DND-41 (cell line): ENCODE measurements around the gene PCIF1.
"Not testable (repeated sequence)": the region's sequence is repeated elsewhere in the genome, so short reads cannot be mapped to it uniquely, and the experiment has no call there.

Experiments used
- ATAC-seq: fragments of 200-7000 bp; cut with Tn5 transposase; 3 replicates; pipeline ENCODE4 v1.9.1; 2021; ENCODE audit warnings: low read depth; ENCODE audit not compliant: insufficient read depth
- DNase-seq: peaks from one replicate; pipeline ENCODE4 v3.0.0-alpha.2; 2020
- H2AFZ ChIP-seq: 2 replicates; pipeline ENCODE4 v1.6.0; 2012; ENCODE audit warnings: low read depth, low read length
- H3K27ac ChIP-seq: 2 replicates; pipeline ENCODE4 v1.5.1; 2012; ENCODE audit warnings: low read length, inconsistent platforms
- H3K27me3 ChIP-seq: fragments of 200-600 bp; sonication (generic); 2 replicates; pipeline ENCODE4 v1.6.0; 2012; ENCODE audit warnings: low read length, mild to moderate bottlenecking, inconsistent platforms; ENCODE audit not compliant: insufficient read depth, poor library complexity
- H3K36me3 ChIP-seq: 2 replicates; pipeline ENCODE4 v1.5.1; 2012; ENCODE audit warnings: low read length, inconsistent platforms; ENCODE audit not compliant: insufficient read depth
- H3K4me1 ChIP-seq: 2 replicates; pipeline ENCODE4 v1.5.1; 2012; ENCODE audit warnings: mild to moderate bottlenecking, low read length; ENCODE audit not compliant: insufficient read depth
- H3K4me2 ChIP-seq: 2 replicates; pipeline ENCODE4 v1.6.0; 2012; ENCODE audit warnings: mild to moderate bottlenecking, moderate library complexity, low read length, inconsistent platforms; ENCODE audit not compliant: insufficient read depth
- H3K4me3 ChIP-seq, 2 experiments: fragments of 200-600 bp in 1 of 2; shearing (Covaris generic) in 1 of 2; 2 replicates each; pipeline ENCODE4 v1.5.1; 2012 to 2016; ENCODE audit warnings: inconsistent platforms in 2 of 2, low read length in 2 of 2, mild to moderate bottlenecking in 2 of 2, low read depth in 1 of 2, moderate library complexity in 1 of 2
- H3K79me2 ChIP-seq: 2 replicates; pipeline ENCODE4 v1.6.0; 2012; ENCODE audit warnings: low read length, inconsistent platforms; ENCODE audit not compliant: insufficient read depth
- H3K9ac ChIP-seq: 2 replicates; pipeline ENCODE4 v1.6.0; 2012; ENCODE audit warnings: low read depth, mild to moderate bottlenecking, inconsistent platforms, low read length, moderate library complexity
- H3K9me3 ChIP-seq: 2 replicates; pipeline ENCODE4 v1.5.1; 2012; ENCODE audit warnings: low read length, moderate library complexity, mild to moderate bottlenecking, inconsistent platforms; ENCODE audit not compliant: insufficient read depth, severe bottlenecking
- H4K20me1 ChIP-seq: 2 replicates; pipeline ENCODE4 v1.6.0; 2012; ENCODE audit warnings: low read length; ENCODE audit not compliant: insufficient read depth
- CTCF ChIP-seq: IDR thresholded peaks from 2 replicates; pipeline ENCODE4 v1.5.1; 2012; ENCODE audit warnings: borderline replicate concordance, low read length, moderate library complexity, mild to moderate bottlenecking; ENCODE audit not compliant: poor library complexity, severe bottlenecking; ENCODE audit errors: extremely low read depth
- EZH2 ChIP-seq: IDR thresholded peaks from 3 replicates; pipeline ENCODE4 v1.6.1; 2012; ENCODE audit warnings: borderline replicate concordance, low read depth, mild to moderate bottlenecking, moderate library complexity, low read length, inconsistent platforms; ENCODE audit not compliant: severe bottlenecking

PCIF1 gene

DNA sequence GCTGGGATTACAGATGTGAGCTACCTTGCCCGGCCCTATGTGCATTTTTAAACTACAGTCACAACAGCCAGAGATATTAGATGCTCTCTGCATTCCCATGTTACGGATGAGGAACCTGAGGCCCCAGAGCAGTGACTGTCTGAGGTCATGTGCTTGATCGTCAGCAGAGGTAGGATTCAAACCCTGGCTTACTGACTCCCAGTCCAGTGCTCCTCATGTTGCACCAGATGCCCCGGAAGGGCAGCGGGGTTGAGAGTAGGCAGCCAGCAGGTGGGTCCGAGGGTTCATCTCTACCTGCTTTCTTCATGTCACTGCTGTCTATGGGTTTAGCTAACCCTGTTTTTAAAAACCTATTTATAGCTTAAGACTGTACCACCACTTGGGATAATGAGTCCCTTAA, 46.8 kb downstream of the PCIF1 start:
- ATAC-seq (no peak), DNase-seq (no peak)
- Histone ChIP-seq H3K4me3 (no peak overlapping the region), H3K79me2 (no peaks in the 10 kb centered on the region), H3K27me3 (peaks cover 4% of the 10 kb centered on the region), H3K36me3 (no peaks in the 10 kb centered on the region), H4K20me1 (no peaks in the 10 kb centered on the region), H3K4me2 (no peak overlapping the region), H3K4me1 (no peaks in the 10 kb centered on the region), H3K9ac (no peak overlapping the region), H3K27ac (no peak overlapping the region), H3K9me3 (no peaks in the 10 kb centered on the region), H2AFZ (no peak overlapping the region)
- TF ChIP-seq EZH2 (no peak), CTCF (no peak)

- no peak overlapping the region for H2AFZ ChIP-seq
- ATAC-seq = no peak
These were observed 48.8 kb downstream of the PCIF1 start for GRCh38 chr20:45983279-45983743.

GRCh38 chr20:45985573-45985972, 51.1 kb downstream of the PCIF1 start:
- Histone ChIP-seq H3K9ac (no peak overlapping the region), H3K36me3 (no peaks in the 10 kb centered on the region), H3K27me3 (no peaks in the 10 kb centered on the region), H3K4me3 (no peak overlapping the region), H3K27ac (no peak overlapping the region), H4K20me1 (no peaks in the 10 kb centered on the region), H2AFZ (no peak overlapping the region), H3K79me2 (no peaks in the 10 kb centered on the region), H3K4me1 (no peaks in the 10 kb centered on the region), H3K4me2 (no peak overlapping the region), H3K9me3 (no peaks in the 10 kb centered on the region)
- TF ChIP-seq EZH2 = no peak
- no peak for TF ChIP-seq CTCF
- no peak for ATAC-seq
- no peak for DNase-seq

More at GRCh38 chr20:45983279-45983743, 48.8 kb downstream of the PCIF1 start:
- Histone ChIP-seq H3K4me1 (no peaks in the 10 kb centered on the region), H4K20me1 (no peaks in the 10 kb centered on the region), H3K9ac (no peak overlapping the region), H3K4me2 (no peak overlapping the region), H3K36me3 (no peaks in the 10 kb centered on the region), H3K4me3 (no peak overlapping the region), H3K27me3 (peaks cover 4% of the 10 kb centered on the region), H3K27ac (no peak overlapping the region), H3K9me3 (no peaks in the 10 kb centered on the region), H3K79me2 (no peaks in the 10 kb centered on the region)
- no peak for DNase-seq
- TF ChIP-seq CTCF (no peak), EZH2 (no peak)

DNA sequence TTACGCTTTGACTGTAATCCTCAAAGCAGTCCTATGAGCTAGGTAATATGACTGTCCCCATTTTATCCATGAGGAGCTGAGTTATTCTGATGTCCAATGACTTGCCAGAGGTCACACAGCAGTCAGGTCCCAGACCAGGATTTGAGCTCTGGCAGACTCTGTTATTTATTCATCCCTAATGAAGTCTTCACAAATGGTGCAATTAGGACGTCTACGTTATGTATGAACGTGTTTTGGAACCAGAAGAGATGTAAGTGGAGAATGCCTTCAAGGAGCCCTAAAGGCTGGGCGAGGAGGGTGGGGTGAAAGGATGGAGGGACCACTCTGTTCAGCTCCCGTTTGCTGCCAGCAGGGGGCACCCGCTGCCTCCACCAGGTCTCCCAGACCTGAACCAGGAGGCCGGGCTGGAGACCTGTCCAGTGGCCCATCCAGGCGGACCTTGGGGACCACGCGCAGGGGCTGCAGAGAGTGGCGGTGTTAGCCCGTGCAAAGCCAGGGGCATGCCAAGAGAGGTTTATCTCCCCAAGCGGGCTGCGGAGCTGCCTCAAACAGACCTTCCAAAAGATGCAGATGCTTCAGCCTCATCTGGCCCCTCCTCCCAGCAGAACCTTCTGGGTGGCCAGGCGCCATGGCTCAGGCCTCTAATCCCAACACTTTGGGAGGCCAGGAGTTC, 52.8 kb downstream of the PCIF1 start:
- H2AFZ ChIP-seq = no peak overlapping the region
- no peaks in the 10 kb centered on the region for H3K4me1 ChIP-seq
- no peaks in the 10 kb centered on the region for H3K79me2 ChIP-seq
- H3K9ac ChIP-seq = no peak overlapping the region
- DNase-seq = peak; percentile 83
- H3K4me2 ChIP-seq = no peak overlapping the region
- H3K9me3 ChIP-seq = no peaks in the 10 kb centered on the region
- H3K4me3 ChIP-seq = no peak overlapping the region
- ATAC-seq = peak; percentile 100
- H4K20me1 ChIP-seq = no peaks in the 10 kb centered on the region
- H3K36me3 ChIP-seq = no peaks in the 10 kb centered on the region
- H3K27ac ChIP-seq = no peak overlapping the region
- TF ChIP-seq EZH2 (no peak), CTCF (peak; percentile 98)
- H3K27me3 ChIP-seq = no peaks in the 10 kb centered on the region

DNA sequence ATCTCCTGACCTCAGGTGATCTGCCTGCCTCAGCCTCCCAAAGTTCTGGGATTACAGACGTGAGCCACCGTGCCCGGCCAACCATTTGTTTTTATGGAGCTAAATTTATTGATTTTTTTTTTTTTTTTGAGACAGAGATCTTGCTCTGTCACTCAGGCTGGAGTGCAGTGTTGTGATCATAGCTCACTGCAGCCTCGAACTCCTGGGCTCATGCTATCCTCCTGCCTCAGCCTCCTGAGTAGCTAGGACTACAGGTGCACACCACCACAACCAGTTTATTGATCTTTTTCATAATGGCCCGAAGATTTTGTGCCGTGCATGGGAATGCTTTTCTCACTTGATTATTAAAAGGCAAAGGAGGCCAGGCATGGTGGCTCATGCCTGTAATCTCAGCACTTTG, 54.3 kb downstream of the PCIF1 start:
- H2AFZ ChIP-seq = not testable (repeated sequence)

More for the DNA sequence above, 54.3 kb downstream of the PCIF1 start:
- not testable (repeated sequence) for DNase-seq, H3K27ac ChIP-seq, H3K79me2 ChIP-seq, H3K9ac ChIP-seq, ATAC-seq, H3K4me3 ChIP-seq, H3K36me3 ChIP-seq, H3K9me3 ChIP-seq, H3K4me2 ChIP-seq, H4K20me1 ChIP-seq, H3K27me3 ChIP-seq, H3K4me1 ChIP-seq
